Bladder microvascular endothelial cell (primary cell): Measurements from ENCODE around the gene SEC61A1. TPM values are rescaled to one million over a fixed set of nuclear protein-coding genes. Genes with fewer than 3 reads are reported as not detected.

Experiments used
- total RNA-seq: library from RNA; depleted of rRNA; stranded (reverse); fragments of >200 nt; gene quantifications from 2 replicates; pipeline ENCODE4 v1.2.3, GENCODE V29; 2014

SEC61A1 gene
- total RNA-seq = 141 and 261 TPM in 2 replicates

DNA sequence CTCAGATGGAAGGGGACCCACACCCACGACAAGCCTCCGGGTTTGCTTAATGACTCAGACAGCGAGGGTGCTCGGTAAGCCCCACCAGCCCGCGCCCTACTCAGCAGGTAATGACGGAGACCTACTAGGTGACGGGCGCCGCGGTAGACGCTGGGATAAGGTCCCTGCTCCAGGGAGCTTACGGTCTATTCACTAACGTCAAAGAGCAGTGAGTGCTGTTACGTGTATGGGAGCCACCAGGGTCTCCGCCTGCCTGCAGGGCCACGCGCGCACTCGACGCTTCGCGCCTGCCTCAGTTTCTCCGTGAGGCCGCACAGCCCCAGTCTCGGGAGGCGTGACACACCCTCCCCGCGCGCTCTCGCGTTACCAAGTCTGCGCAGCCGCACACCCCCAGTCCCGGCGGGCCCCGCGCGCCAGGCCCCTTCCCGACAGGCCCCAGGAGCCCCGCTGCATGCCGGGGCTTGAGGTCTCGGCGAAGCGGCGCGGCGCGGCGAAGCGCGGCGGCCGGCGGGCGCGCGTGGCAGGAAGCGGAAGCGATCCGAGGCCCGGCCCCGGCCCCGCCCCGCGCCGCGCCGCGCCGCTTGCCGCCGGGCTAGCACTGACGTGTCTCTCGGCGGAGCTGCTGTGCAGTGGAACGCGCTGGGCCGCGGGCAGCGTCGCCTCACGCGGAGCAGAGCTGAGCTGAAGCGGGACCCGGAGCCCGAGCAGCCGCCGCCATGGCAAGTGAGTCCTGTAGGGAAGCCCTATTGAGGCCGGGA, at the start of gene SEC61A1:
Gene SEC61A1, plus strand, starts transcription at position 601 of the 758 bp plus-strand sequence. Its CDS starts 116 bp downstream, at position 717.

Other genes with a start within 250 kb of the SEC61A1 start
- gene MGLL, start 229.9 kb upstream of the SEC61A1 start, total RNA-seq = 39.5 and 77.6 TPM in 2 replicates
- gene KBTBD12, start 137.2 kb upstream of the SEC61A1 start, total RNA-seq = not detected in 2 replicates
- gene RUVBL1, start 71.4 kb downstream of the SEC61A1 start, total RNA-seq = 60.7 and 71.1 TPM in 2 replicates
- 2.3 and 3.3 TPM in 2 replicates for gene EEFSEC, start 101.0 kb downstream of the SEC61A1 start, total RNA-seq